ENCODE measurements around the gene SSBP2.

- TF ChIP-seq POLR2AphosphoS5 (IDR thresholded peaks at IDR 0.05) (no peak), CTCF (IDR thresholded peaks at IDR 0.05) (no peak), POLR2A (IDR thresholded peaks at IDR 0.05) (no peak)
These were observed 6.5 kb upstream of the SSBP2 start for GRCh38 chr5:81757404-81757803.

Measured in stomach (tissue), 4 donors.